HepG2 (cell line): Measurements from ENCODE around the gene TCAIM. TPM values are rescaled to one million over a fixed set of nuclear protein-coding genes. Genes with fewer than 3 reads are reported as not detected.

Experiments used
- HMGXB3 ChIP-seq: sonication (generic); formaldehyde crosslinking; IDR thresholded peaks from 2 replicates; pipeline ENCODE4 v1.4.0; 2020; ENCODE audit warnings: missing genetic modification reagents, borderline replicate concordance
- KDM1A ChIP-seq: IDR thresholded peaks from 2 replicates; pipeline ENCODE4 v1.6.1; 2016; ENCODE audit warnings: missing compliant biosample characterization
- KLF11 ChIP-seq: IDR thresholded peaks from 2 replicates; pipeline ENCODE4 v1.6.1; 2016; ENCODE audit warnings: missing compliant biosample characterization
- NPAS2 ChIP-seq: sonication (generic); formaldehyde crosslinking; IDR thresholded peaks from 2 replicates; pipeline ENCODE4 v1.8.0; 2022; ENCODE audit warnings: mild to moderate bottlenecking, missing genetic modification reagents, borderline replicate concordance
- THAP8 ChIP-seq: sonication (generic); formaldehyde crosslinking; IDR thresholded peaks from 2 replicates; pipeline ENCODE4 v1.5.1; 2020; ENCODE audit warnings: missing genetic modification reagents, mild to moderate bottlenecking, borderline replicate concordance
- ZNF550 ChIP-seq: sonication (generic); formaldehyde crosslinking; IDR thresholded peaks from 2 replicates; pipeline ENCODE4 v1.4.0; 2020; ENCODE audit warnings: mild to moderate bottlenecking, missing genetic modification reagents, borderline replicate concordance
- ZNF691 ChIP-seq: sonication (generic); formaldehyde crosslinking; IDR thresholded peaks from 2 replicates; pipeline ENCODE4 v1.4.0; 2020; ENCODE audit warnings: missing genetic modification reagents, low read depth, mild to moderate bottlenecking, borderline replicate concordance
- ZNF777 ChIP-seq: sonication (generic); formaldehyde crosslinking; IDR thresholded peaks from 2 replicates; pipeline ENCODE4 v1.4.0; 2020; ENCODE audit warnings: missing genetic modification reagents
- ZSCAN29 ChIP-seq: sonication (generic); formaldehyde crosslinking; conservative IDR thresholded peaks from 2 replicates; pipeline ENCODE4 v1.4.0; 2020; ENCODE audit warnings: mild to moderate bottlenecking, missing genetic modification reagents
- polyA plus RNA-seq, 8 experiments: library from polyadenylated mRNA; depleted of rRNA in 3 of 8; stranded (reverse) in 7 of 8; unstranded in 1 of 8; fragments of >200 nt; fragmentation: Illumina TruSeq in 4 of 8; extraction: Trizol in 4 of 8; gene quantifications; 2 replicates each; pipeline versions ENCODE4 v1.2.1 to v1.2.3, GENCODE V29; 2011 to 2016; ENCODE audit warnings: low read depth in 4 of 8, missing spikeins in 1 of 8, mixed read lengths in 1 of 8; ENCODE audit not compliant: insufficient read depth in 1 of 8
- total RNA-seq, 5 experiments: library from RNA; depleted of rRNA; stranded (reverse); fragments of >200 nt; fragmentation: Illumina TruSeq; extraction: Trizol; gene quantifications; 2 replicates each; pipeline ENCODE4 v1.2.3, GENCODE V29; 2016; ENCODE audit warnings: low read depth in 1 of 5
- TF ChIP-seq, protein P1 (sequence below): sonication (generic); formaldehyde crosslinking; IDR thresholded peaks from 2 replicates; pipeline ENCODE4 v1.4.0; 2020; ENCODE audit warnings: low read depth, missing genetic modification reagents
- TF ChIP-seq, protein P2 (sequence below): sonication (generic); formaldehyde crosslinking; IDR thresholded peaks from 2 replicates; pipeline ENCODE4 v1.4.0; 2020; ENCODE audit warnings: mild to moderate bottlenecking, missing genetic modification reagents
- TF ChIP-seq, protein P3 (sequence below): IDR thresholded peaks from 2 replicates; pipeline ENCODE4 v1.4.0; 2020; ENCODE audit warnings: mild to moderate bottlenecking, missing genetic modification reagents

TCAIM gene
- total and polyA plus RNA-seq, 2 of the 13 experiments (the other 11 are each of a cell fraction or from before 2014, with no cell fraction given) = 16.9 to 22.6 TPM

- TF ChIP-seq, protein P1, sequence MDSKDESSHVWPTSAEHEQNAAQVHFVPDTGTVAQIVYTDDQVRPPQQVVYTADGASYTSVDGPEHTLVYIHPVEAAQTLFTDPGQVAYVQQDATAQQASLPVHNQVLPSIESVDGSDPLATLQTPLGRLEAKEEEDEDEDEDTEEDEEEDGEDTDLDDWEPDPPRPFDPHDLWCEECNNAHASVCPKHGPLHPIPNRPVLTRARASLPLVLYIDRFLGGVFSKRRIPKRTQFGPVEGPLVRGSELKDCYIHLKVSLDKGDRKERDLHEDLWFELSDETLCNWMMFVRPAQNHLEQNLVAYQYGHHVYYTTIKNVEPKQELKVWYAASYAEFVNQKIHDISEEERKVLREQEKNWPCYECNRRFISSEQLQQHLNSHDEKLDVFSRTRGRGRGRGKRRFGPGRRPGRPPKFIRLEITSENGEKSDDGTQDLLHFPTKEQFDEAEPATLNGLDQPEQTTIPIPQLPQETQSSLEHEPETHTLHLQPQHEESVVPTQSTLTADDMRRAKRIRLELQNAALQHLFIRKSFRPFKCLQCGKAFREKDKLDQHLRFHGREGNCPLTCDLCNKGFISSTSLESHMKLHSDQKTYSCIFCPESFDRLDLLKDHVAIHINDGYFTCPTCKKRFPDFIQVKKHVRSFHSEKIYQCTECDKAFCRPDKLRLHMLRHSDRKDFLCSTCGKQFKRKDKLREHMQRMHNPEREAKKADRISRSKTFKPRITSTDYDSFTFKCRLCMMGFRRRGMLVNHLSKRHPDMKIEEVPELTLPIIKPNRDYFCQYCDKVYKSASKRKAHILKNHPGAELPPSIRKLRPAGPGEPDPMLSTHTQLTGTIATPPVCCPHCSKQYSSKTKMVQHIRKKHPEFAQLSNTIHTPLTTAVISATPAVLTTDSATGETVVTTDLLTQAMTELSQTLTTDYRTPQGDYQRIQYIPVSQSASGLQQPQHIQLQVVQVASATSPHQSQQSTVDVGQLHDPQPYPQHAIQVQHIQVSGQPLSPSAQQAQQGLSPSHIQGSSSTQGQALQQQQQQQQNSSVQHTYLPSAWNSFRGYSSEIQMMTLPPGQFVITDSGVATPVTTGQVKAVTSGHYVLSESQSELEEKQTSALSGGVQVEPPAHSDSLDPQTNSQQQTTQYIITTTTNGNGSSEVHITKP (CRISPR knock-in tag) = peak; percentile 98
- TF ChIP-seq ZNF777 (CRISPR knock-in tag) (peak; percentile 66), KLF11 (peak; percentile 34; the same call in 1 of the 2 replicates), NPAS2 (CRISPR knock-in tag) (no peak), ZNF550 (CRISPR knock-in tag) (no peak), THAP8 (CRISPR knock-in tag) (peak; percentile 96; the same call in 1 of the 2 replicates), ZSCAN29 (peak; percentile 46; the same call in 1 of the 2 replicates), HMGXB3 (CRISPR knock-in tag) (peak; percentile 93), ZNF691 (CRISPR knock-in tag) (peak; percentile 89), KDM1A (0 out of 2 replicates have a peak, but pooled peaks have one; percentile 5)
- TF ChIP-seq, protein P2, sequence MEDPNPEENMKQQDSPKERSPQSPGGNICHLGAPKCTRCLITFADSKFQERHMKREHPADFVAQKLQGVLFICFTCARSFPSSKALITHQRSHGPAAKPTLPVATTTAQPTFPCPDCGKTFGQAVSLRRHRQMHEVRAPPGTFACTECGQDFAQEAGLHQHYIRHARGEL (CRISPR knock-in tag) = peak; percentile 96
- TF ChIP-seq, protein P3, sequence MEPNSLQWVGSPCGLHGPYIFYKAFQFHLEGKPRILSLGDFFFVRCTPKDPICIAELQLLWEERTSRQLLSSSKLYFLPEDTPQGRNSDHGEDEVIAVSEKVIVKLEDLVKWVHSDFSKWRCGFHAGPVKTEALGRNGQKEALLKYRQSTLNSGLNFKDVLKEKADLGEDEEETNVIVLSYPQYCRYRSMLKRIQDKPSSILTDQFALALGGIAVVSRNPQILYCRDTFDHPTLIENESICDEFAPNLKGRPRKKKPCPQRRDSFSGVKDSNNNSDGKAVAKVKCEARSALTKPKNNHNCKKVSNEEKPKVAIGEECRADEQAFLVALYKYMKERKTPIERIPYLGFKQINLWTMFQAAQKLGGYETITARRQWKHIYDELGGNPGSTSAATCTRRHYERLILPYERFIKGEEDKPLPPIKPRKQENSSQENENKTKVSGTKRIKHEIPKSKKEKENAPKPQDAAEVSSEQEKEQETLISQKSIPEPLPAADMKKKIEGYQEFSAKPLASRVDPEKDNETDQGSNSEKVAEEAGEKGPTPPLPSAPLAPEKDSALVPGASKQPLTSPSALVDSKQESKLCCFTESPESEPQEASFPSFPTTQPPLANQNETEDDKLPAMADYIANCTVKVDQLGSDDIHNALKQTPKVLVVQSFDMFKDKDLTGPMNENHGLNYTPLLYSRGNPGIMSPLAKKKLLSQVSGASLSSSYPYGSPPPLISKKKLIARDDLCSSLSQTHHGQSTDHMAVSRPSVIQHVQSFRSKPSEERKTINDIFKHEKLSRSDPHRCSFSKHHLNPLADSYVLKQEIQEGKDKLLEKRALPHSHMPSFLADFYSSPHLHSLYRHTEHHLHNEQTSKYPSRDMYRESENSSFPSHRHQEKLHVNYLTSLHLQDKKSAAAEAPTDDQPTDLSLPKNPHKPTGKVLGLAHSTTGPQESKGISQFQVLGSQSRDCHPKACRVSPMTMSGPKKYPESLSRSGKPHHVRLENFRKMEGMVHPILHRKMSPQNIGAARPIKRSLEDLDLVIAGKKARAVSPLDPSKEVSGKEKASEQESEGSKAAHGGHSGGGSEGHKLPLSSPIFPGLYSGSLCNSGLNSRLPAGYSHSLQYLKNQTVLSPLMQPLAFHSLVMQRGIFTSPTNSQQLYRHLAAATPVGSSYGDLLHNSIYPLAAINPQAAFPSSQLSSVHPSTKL (CRISPR knock-in tag) = peak; percentile 66
Observed at GRCh38 chr3:44338010-44338827, at the start of gene TCAIM (continued).
